Measurements from ENCODE around the gene TMEM225B. TPM values are rescaled to one million over a fixed set of nuclear protein-coding genes. Genes with fewer than 3 reads are reported as not detected.
"Not testable (repeated sequence)": the region's sequence is repeated elsewhere in the genome, so short reads cannot be mapped to it uniquely, and the experiment has no call there.

TMEM225B gene
- total RNA-seq (2012; rRNA removed) (0.54 and 0.56 TPM in 2 replicates), polyA plus RNA-seq (2012; rRNA removed) (0.27 and 0.32 TPM in 2 replicates), Bru-seq, nascent RNA (percentile 30 among the genes with signal in this experiment), BruChase-seq, experiment 1, labeled RNA remaining after a 6-hour chase (percentile 48 among the genes with signal in this experiment), BruChase-seq, experiment 2, labeled RNA remaining after a 2-hour chase (percentile 33 among the genes with signal in this experiment)
- 0.27 and 0.42 TPM in 2 replicates for polyA plus RNA-seq (2012; cell fraction: cytosol; rRNA removed)
- 0.78 and 1.5 TPM in 2 replicates for polyA plus RNA-seq (2012; cell fraction: nucleus; rRNA removed; ENCODE audit: low replicate concordance)
- long read RNA-seq = 0 reads

GRCh38 chr7:99597762-99598501, at the start of gene TMEM225B:
TSS of gene TMEM225B (plus strand) at chr7:99598267. CDS start at chr7:99604389, 6,122 bp downstream.
- dilution Hi-C loops (cut with HindIII; ENCODE audit: low sequenced_read_pairs, unreplicated experiment) = no loop called here
- Histone ChIP-seq H3K9ac (ENCODE audit: low read depth, low read length) (no peak within 1 kb of the TSS), H4K8ac (ENCODE audit: low read depth in 2 of 2, low read length in 2 of 2) (no peak within 1 kb of the TSS), H2AK9ac (replicated peaks; ENCODE audit: low read depth, low read length, poor library complexity) (no peak within 1 kb of the TSS), H3K56ac (ENCODE audit: extremely low read depth, insufficient read depth, low read length) (no peak within 1 kb of the TSS), H3K4me1 (ENCODE audit: control insufficient read depth, insufficient read depth, low read length) (no peaks in the 10 kb centered on the region), H3K4me3 (ENCODE audit: insufficient read depth, low read depth, low read length) (no peak within 1 kb of the TSS), H3K4ac (ENCODE audit: low read depth, low read length) (no peak within 1 kb of the TSS), H2BK15ac (ENCODE audit: low read depth, low read length) (no peak within 1 kb of the TSS), H3K9me3 (ENCODE audit: control insufficient read depth, insufficient read depth, low read length) (no peaks in the 10 kb centered on the region), H3K36me3 (ENCODE audit: control insufficient read depth, insufficient read depth, low read length) (no peaks in the 10 kb centered on the region), H3K23ac (ENCODE audit: low read depth, low read length) (no peak within 1 kb of the TSS), H3K14ac (replicated peaks; ENCODE audit: low read depth, low read length) (no peak within 1 kb of the TSS), H2AFZ (replicated peaks; ENCODE audit: low read length, poor library complexity) (peak within 1 kb of the TSS; percentile 43), H4K91ac (ENCODE audit: insufficient read depth, low read depth, low read length) (no peak within 1 kb of the TSS), H2BK5ac (ENCODE audit: low read depth, low read length, poor library complexity, severe bottlenecking) (no peak within 1 kb of the TSS), H3K27ac (ENCODE audit: insufficient read depth, low read length) (no peak within 1 kb of the TSS), H3K18ac (ENCODE audit: low read depth, low read length) (no peak within 1 kb of the TSS), H3K79me1 (ENCODE audit: low read depth in 1 of 2, low read length in 2 of 2) (no peaks in the 10 kb centered on the region), H3K9me1 (ENCODE audit: insufficient read depth, low read length) (no peaks in the 10 kb centered on the region), H4K20me1 (ENCODE audit: insufficient read depth, low read length) (no peaks in the 10 kb centered on the region), H4K5ac (ENCODE audit: low read depth, low read length) (no peak within 1 kb of the TSS), H2BK120ac (ENCODE audit: low read depth, low read length) (no peak within 1 kb of the TSS), H3K27me3 (ENCODE audit: control insufficient read depth, insufficient read depth, low read length) (no peaks in the 10 kb centered on the region), H2AK5ac (ENCODE audit: low read depth, low read length) (no peak within 1 kb of the TSS), H2BK20ac (ENCODE audit: low read depth, low read length) (no peak within 1 kb of the TSS), H3K4me2 (ENCODE audit: low read depth, low read length) (no peak within 1 kb of the TSS)
- no peak for DNase-seq
- 51% methylated on average over 15 of the region's 34 CpGs; no CpG with 5 or more reads in 1 of the 2 experiments for WGBS, 2 experiments (ENCODE audit: extremely low coverage in 2 of 2, insufficient read length in 1 of 2)
- POLR2A ChIA-PET (ENCODE audit: unreplicated experiment) = no interaction called here
- CTCF ChIA-PET = interaction anchor here (0.8 kb wide), 1 partner anchor 11 kb away, joined by 3 read pairs; no protein-coding TSS in a partner anchor
- in situ Hi-C loops (cut with MboI; ENCODE audit: low sequenced_read_pairs) = no loop called here
- intact Hi-C loops (cut with micrococcal nuclease) = no loop called here
- BruUV-seq (replicated peaks) = no TSS peak
- no peak for ATAC-seq (ENCODE audit: low read depth)
- TF ChIP-seq MAZ (IDR thresholded peaks at IDR 0.05; ENCODE audit: borderline replicate concordance, low read depth, low read length) = no peak
- no peak for TF ChIP-seq RFX5 (IDR thresholded peaks at IDR 0.05; ENCODE audit: low read depth, low read length)
- TF ChIP-seq MXI1 (IDR thresholded peaks at IDR 0.05; ENCODE audit: borderline replicate concordance, low read depth, low read length) = no peak

GRCh38 chr7:99549545-99549944, 48.5 kb upstream of the TMEM225B start:
- H3K9me1 ChIP-seq (ENCODE audit: insufficient read depth, low read length); H2AK9ac ChIP-seq (replicated peaks; ENCODE audit: low read depth, low read length, poor library complexity); H4K91ac ChIP-seq (ENCODE audit: insufficient read depth, low read depth, low read length); H3K14ac ChIP-seq (replicated peaks; ENCODE audit: low read depth, low read length); H3K4ac ChIP-seq (ENCODE audit: low read depth, low read length); H3K27ac ChIP-seq (ENCODE audit: insufficient read depth, low read length); H2AFZ ChIP-seq (replicated peaks; ENCODE audit: low read length, poor library complexity); CTCF ChIA-PET; ATAC-seq (ENCODE audit: low read depth); H2BK120ac ChIP-seq (ENCODE audit: low read depth, low read length); intact Hi-C loops (cut with micrococcal nuclease); H2BK20ac ChIP-seq (ENCODE audit: low read depth, low read length); H2BK15ac ChIP-seq (ENCODE audit: low read depth, low read length); DNase-seq; H3K9me3 ChIP-seq (ENCODE audit: control insufficient read depth, insufficient read depth, low read length); H2BK5ac ChIP-seq (ENCODE audit: low read depth, low read length, poor library complexity, severe bottlenecking); H4K5ac ChIP-seq (ENCODE audit: low read depth, low read length); H3K18ac ChIP-seq (ENCODE audit: low read depth, low read length); H4K20me1 ChIP-seq (ENCODE audit: insufficient read depth, low read length); H3K9ac ChIP-seq (ENCODE audit: low read depth, low read length); dilution Hi-C loops (cut with HindIII; ENCODE audit: low sequenced_read_pairs, unreplicated experiment); H3K23ac ChIP-seq (ENCODE audit: low read depth, low read length); POLR2A ChIA-PET (ENCODE audit: unreplicated experiment); H3K27me3 ChIP-seq (ENCODE audit: control insufficient read depth, insufficient read depth, low read length); in situ Hi-C loops (cut with MboI; ENCODE audit: low sequenced_read_pairs); H3K4me1 ChIP-seq (ENCODE audit: control insufficient read depth, insufficient read depth, low read length); BruUV-seq (replicated peaks); H3K4me3 ChIP-seq (ENCODE audit: insufficient read depth, low read depth, low read length); H4K8ac ChIP-seq (ENCODE audit: low read depth in 2 of 2, low read length in 2 of 2); H3K56ac ChIP-seq (ENCODE audit: extremely low read depth, insufficient read depth, low read length); H2AK5ac ChIP-seq (ENCODE audit: low read depth, low read length); H3K4me2 ChIP-seq (ENCODE audit: low read depth, low read length): not testable (repeated sequence)
- Histone ChIP-seq H3K79me1 (ENCODE audit: low read depth in 1 of 2, low read length in 2 of 2) (peaks cover 20 to 36% of the 10 kb centered on the region in 2 experiments), H3K36me3 (ENCODE audit: control insufficient read depth, insufficient read depth, low read length) (peaks cover 14% of the 10 kb centered on the region)
- no CpG with 5 or more reads among the region's 2 CpGs for WGBS, 2 experiments (ENCODE audit: extremely low coverage in 2 of 2, insufficient read length in 1 of 2)

All from IMR-90 (cell line).